Measurements from ENCODE around the gene RHOG. TPM values are rescaled to one million over a fixed set of nuclear protein-coding genes. Genes with fewer than 3 reads are reported as not detected.

Gene RHOG
- total RNA-seq, 1 experiment from 2014 or later = 33.6 TPM

- no peaks in the 10 kb centered on the region for H3K27me3 Mint-ChIP-seq (ENCODE audit: low read depth)
- TF ChIP-seq HMGA2 (CRISPR knock-in tag; IDR thresholded peaks at IDR 0.05) (no peak), ZNF416 (CRISPR knock-in tag; IDR thresholded peaks at IDR 0.05) (no peak)
- TF ChIP-seq, protein P1, sequence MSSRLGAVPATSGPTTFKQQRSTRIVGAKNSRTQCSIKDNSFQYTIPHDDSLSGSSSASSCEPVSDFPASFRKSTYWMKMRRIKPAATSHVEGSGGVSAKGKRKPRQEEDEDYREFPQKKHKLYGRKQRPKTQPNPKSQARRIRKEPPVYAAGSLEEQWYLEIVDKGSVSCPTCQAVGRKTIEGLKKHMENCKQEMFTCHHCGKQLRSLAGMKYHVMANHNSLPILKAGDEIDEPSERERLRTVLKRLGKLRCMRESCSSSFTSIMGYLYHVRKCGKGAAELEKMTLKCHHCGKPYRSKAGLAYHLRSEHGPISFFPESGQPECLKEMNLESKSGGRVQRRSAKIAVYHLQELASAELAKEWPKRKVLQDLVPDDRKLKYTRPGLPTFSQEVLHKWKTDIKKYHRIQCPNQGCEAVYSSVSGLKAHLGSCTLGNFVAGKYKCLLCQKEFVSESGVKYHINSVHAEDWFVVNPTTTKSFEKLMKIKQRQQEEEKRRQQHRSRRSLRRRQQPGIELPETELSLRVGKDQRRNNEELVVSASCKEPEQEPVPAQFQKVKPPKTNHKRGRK (CRISPR knock-in tag; IDR thresholded peaks at IDR 0.05; ENCODE audit: borderline replicate concordance) = no peak
- peaks cover 4% of the 10 kb centered on the region for H3K4me1 Mint-ChIP-seq
- H3K9me3 Mint-ChIP-seq = 0 out of 2 replicates have a peak, but pooled peaks cover 3% of the 10 kb centered on the region
- POLR2A ChIA-PET = no interaction called here
- no peak for ATAC-seq
- CTCF ChIA-PET = interaction anchor here (1.1 kb wide), 1 partner anchor 27 kb away, joined by 3 read pairs; the partner anchor contains the start of gene STIM1
- no peak for DNase-seq (ENCODE audit: low spot score)
- H3K36me3 Mint-ChIP-seq = no peaks in the 10 kb centered on the region
- H3K27ac Mint-ChIP-seq = no peak overlapping the region
- no peak overlapping the region for H3K4me3 Mint-ChIP-seq
Observed at GRCh38 chr11:3882655-3883054, 41.9 kb upstream of the RHOG start.

- 0 out of 2 replicates have a peak, but pooled peaks cover 3% of the 10 kb centered on the region for H3K9me3 Mint-ChIP-seq
- POLR2A ChIA-PET = no interaction called here
- H3K4me1 Mint-ChIP-seq = peaks cover 16% of the 10 kb centered on the region
- CTCF ChIA-PET = interaction anchor here (1.1 to 2.1 kb wide), 2 partner anchors 26 to 31 kb away, joined by 5 to 14 read pairs; partner anchors contain the start of gene STIM1
- TF ChIP-seq KAT7 (CRISPR knock-in tag; IDR thresholded peaks at IDR 0.05; ENCODE audit: borderline replicate concordance) (no peak), ATF1 (CRISPR knock-in tag; IDR thresholded peaks at IDR 0.05) (no peak), SMAD4 (CRISPR knock-in tag; IDR thresholded peaks at IDR 0.05) (no peak), PRRX2 (CRISPR knock-in tag; IDR thresholded peaks at IDR 0.05) (no peak), ZNF423 (CRISPR knock-in tag; IDR thresholded peaks at IDR 0.05) (no peak), NR1H2 (CRISPR knock-in tag; IDR thresholded peaks at IDR 0.05) (no peak), ZNF138 (CRISPR knock-in tag; conservative IDR thresholded peaks at IDR 0.05) (no peak), ELF4 (CRISPR knock-in tag; IDR thresholded peaks at IDR 0.05; ENCODE audit: low read depth) (no peak), ESRRA (CRISPR knock-in tag; IDR thresholded peaks at IDR 0.05; ENCODE audit: borderline replicate concordance) (no peak)
- TF ChIP-seq, protein P1 (CRISPR knock-in tag; IDR thresholded peaks at IDR 0.05; ENCODE audit: borderline replicate concordance) = no peak
- TF ChIP-seq, protein P2, sequence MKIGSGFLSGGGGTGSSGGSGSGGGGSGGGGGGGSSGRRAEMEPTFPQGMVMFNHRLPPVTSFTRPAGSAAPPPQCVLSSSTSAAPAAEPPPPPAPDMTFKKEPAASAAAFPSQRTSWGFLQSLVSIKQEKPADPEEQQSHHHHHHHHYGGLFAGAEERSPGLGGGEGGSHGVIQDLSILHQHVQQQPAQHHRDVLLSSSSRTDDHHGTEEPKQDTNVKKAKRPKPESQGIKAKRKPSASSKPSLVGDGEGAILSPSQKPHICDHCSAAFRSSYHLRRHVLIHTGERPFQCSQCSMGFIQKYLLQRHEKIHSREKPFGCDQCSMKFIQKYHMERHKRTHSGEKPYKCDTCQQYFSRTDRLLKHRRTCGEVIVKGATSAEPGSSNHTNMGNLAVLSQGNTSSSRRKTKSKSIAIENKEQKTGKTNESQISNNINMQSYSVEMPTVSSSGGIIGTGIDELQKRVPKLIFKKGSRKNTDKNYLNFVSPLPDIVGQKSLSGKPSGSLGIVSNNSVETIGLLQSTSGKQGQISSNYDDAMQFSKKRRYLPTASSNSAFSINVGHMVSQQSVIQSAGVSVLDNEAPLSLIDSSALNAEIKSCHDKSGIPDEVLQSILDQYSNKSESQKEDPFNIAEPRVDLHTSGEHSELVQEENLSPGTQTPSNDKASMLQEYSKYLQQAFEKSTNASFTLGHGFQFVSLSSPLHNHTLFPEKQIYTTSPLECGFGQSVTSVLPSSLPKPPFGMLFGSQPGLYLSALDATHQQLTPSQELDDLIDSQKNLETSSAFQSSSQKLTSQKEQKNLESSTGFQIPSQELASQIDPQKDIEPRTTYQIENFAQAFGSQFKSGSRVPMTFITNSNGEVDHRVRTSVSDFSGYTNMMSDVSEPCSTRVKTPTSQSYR (CRISPR knock-in tag; IDR thresholded peaks at IDR 0.05) = no peak
- TF ChIP-seq, protein P3, sequence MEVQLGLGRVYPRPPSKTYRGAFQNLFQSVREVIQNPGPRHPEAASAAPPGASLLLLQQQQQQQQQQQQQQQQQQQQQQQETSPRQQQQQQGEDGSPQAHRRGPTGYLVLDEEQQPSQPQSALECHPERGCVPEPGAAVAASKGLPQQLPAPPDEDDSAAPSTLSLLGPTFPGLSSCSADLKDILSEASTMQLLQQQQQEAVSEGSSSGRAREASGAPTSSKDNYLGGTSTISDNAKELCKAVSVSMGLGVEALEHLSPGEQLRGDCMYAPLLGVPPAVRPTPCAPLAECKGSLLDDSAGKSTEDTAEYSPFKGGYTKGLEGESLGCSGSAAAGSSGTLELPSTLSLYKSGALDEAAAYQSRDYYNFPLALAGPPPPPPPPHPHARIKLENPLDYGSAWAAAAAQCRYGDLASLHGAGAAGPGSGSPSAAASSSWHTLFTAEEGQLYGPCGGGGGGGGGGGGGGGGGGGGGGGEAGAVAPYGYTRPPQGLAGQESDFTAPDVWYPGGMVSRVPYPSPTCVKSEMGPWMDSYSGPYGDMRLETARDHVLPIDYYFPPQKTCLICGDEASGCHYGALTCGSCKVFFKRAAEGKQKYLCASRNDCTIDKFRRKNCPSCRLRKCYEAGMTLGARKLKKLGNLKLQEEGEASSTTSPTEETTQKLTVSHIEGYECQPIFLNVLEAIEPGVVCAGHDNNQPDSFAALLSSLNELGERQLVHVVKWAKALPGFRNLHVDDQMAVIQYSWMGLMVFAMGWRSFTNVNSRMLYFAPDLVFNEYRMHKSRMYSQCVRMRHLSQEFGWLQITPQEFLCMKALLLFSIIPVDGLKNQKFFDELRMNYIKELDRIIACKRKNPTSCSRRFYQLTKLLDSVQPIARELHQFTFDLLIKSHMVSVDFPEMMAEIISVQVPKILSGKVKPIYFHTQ (CRISPR knock-in tag; IDR thresholded peaks at IDR 0.05) = no peak
- TF ChIP-seq, protein P4, sequence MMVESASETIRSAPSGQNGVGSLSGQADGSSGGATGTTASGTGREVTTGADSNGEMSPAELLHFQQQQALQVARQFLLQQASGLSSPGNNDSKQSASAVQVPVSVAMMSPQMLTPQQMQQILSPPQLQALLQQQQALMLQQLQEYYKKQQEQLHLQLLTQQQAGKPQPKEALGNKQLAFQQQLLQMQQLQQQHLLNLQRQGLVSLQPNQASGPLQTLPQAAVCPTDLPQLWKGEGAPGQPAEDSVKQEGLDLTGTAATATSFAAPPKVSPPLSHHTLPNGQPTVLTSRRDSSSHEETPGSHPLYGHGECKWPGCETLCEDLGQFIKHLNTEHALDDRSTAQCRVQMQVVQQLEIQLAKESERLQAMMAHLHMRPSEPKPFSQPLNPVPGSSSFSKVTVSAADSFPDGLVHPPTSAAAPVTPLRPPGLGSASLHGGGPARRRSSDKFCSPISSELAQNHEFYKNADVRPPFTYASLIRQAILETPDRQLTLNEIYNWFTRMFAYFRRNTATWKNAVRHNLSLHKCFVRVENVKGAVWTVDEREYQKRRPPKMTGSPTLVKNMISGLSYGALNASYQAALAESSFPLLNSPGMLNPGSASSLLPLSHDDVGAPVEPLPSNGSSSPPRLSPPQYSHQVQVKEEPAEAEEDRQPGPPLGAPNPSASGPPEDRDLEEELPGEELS (CRISPR knock-in tag; IDR thresholded peaks at IDR 0.05) = no peak
- TF ChIP-seq, protein P5, sequence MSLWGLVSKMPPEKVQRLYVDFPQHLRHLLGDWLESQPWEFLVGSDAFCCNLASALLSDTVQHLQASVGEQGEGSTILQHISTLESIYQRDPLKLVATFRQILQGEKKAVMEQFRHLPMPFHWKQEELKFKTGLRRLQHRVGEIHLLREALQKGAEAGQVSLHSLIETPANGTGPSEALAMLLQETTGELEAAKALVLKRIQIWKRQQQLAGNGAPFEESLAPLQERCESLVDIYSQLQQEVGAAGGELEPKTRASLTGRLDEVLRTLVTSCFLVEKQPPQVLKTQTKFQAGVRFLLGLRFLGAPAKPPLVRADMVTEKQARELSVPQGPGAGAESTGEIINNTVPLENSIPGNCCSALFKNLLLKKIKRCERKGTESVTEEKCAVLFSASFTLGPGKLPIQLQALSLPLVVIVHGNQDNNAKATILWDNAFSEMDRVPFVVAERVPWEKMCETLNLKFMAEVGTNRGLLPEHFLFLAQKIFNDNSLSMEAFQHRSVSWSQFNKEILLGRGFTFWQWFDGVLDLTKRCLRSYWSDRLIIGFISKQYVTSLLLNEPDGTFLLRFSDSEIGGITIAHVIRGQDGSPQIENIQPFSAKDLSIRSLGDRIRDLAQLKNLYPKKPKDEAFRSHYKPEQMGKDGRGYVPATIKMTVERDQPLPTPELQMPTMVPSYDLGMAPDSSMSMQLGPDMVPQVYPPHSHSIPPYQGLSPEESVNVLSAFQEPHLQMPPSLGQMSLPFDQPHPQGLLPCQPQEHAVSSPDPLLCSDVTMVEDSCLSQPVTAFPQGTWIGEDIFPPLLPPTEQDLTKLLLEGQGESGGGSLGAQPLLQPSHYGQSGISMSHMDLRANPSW (CRISPR knock-in tag; conservative IDR thresholded peaks at IDR 0.05; ENCODE audit: low read depth) = no peak
- no peak overlapping the region for H3K4me3 Mint-ChIP-seq
- no peak for DNase-seq (ENCODE audit: low spot score)
- H3K27ac Mint-ChIP-seq = no peak overlapping the region
- H3K36me3 Mint-ChIP-seq = no peaks in the 10 kb centered on the region
- H3K27me3 Mint-ChIP-seq (ENCODE audit: low read depth) = no peaks in the 10 kb centered on the region
- no peak for ATAC-seq
Observed at GRCh38 chr11:3880724-3881123, 40.0 kb upstream of the RHOG start.
